ENCODE measurements around the gene EXOSC5. TPM values are rescaled to one million over a fixed set of nuclear protein-coding genes. Genes with fewer than 3 reads are reported as not detected.

Gene EXOSC5
- total and polyA plus RNA-seq, 2 of the 4 experiments (the other 2 are of a cell fraction), result 19.0 to 25.2 TPM

GRCh38 chr19:41353466-41354342 is 43.5 kb downstream of the EXOSC5 start, which contains the start of gene TGFB1 (continued):
- TF ChIP-seq CEBPB (IDR thresholded peaks at IDR 0.05; ENCODE audit: low read depth, low read length), result no peak
- TF ChIP-seq CHD1 (IDR thresholded peaks at IDR 0.05; ENCODE audit: low read depth, low read length), result peak; percentile 53; the same call in 1 of the 2 replicates
- no peak for TF ChIP-seq MXI1 (IDR thresholded peaks at IDR 0.05; ENCODE audit: borderline replicate concordance, low read depth, low read length)
